ENCODE data around the gene NDUFS6.

GRCh38 chr5:1804001-1804690 is 2.9 kb downstream of the NDUFS6 start:
- no peak for TF ChIP-seq POLR2AphosphoS5 (IDR thresholded peaks at IDR 0.05; ENCODE audit: low read depth)
- no peak for TF ChIP-seq CTCF (IDR thresholded peaks at IDR 0.05; ENCODE audit: insufficient read depth, low read length)

Measured in HL-60 (cell line).